ENCODE data around the gene NTNG2.

NTNG2 gene

GRCh38 chr9:132146575-132146974, 15.3 kb upstream of the NTNG2 start:
- ATAC-seq (no peak), DNase-seq (no peak)

- no peak for DNase-seq
- no peak for ATAC-seq
Measured at GRCh38 chr9:132147331-132147730, 14.5 kb upstream of the NTNG2 start.

GRCh38 chr9:132147839-132148238, 14.0 kb upstream of the NTNG2 start:
- no peak for ATAC-seq
- DNase-seq = no peak

GRCh38 chr9:132150256-132150655, 11.6 kb upstream of the NTNG2 start:
- DNase-seq = no peak
- ATAC-seq = no peak

DNA sequence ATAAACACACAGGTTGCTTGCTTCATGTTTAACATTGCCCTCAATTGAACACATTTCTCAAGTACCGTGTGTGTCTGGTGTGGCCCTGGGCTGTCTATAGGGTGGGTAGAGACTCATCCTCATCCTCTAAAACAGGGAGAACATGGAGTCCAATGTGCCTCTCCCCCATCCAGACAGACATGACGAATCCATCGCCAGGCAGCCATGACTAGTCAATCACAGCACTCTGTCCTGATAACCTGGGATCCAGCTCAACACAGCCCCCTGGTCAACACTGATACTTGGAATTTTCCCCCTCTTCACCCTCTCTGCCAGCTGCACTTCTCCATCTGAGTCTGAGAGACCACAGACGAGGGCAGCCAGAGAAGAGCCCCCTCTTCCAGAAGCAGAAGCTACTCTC, 10.7 kb upstream of the NTNG2 start:
- ATAC-seq = no peak

DNA sequence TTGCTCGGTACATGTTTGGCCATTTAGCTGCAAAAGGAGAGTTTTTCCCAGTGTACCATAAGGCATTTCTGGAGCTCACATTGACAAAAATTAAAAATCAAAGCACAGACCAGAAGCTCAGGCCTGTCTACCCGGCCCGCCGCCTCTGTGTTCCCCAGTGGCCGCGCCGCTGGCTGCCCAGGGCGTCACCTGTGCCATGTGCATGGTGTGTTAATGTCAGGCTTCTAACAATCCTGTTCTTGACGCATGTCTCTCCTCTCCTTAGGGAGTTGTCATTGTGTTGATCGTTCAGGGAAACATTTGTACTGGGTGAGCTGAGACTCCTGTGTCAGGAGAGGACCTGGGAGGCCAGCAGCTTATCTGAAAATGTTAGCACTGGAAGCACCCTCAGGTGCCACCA, 9.6 kb upstream of the NTNG2 start:
- ATAC-seq = no peak
- no peak for DNase-seq

More for the DNA sequence above, 10.7 kb upstream of the NTNG2 start:
- no peak for DNase-seq

DNA sequence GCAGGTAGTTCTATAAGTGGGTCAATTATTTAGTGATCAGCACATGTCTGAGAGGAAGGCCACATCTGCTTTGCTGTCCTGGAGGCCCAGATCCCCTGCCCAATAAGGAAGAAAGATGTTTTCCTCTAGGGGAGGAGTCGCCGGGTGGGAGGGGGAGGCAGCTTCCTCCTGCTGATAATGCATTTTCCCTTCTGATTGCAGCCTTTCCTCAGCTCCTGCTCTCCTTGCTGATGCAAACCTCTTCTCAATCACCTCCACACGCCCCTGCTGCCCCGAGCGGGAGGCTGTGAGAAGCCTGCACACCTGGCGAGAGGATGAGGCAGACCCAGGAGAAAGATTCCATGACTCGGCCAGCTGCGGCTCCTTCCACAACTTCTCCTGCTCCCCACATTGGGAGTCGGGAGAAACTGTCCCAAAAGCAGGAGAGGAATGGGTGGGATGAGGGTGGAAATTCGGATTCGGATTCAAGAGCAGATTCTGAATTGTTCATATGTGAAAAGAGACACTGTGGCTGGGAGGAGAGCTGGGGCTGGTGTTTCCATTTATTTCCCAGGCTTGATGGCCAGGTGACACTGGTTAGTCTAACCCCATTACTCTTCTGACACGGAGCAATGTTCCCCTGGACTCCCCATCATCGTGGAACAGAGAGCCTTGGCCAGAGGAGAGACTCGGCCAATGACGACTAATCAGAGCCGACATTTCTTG, 6.8 kb upstream of the NTNG2 start:
- ATAC-seq = no peak
- no peak for DNase-seq

DNA sequence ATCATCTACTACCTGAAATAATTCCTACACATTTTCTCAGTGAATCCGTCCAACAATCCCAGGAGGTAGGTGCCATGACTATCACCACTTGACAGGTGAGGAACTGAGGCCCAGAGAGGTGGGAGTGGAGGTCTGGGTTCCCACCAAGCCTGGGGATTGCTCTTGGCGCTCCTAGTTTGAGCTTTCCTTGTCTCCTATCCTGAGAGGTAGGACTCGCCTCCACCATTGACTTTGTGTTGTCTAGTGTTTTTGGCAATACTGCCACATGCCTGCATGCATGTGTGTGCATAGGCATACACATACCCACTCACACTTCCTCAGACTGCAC, 6.3 kb upstream of the NTNG2 start:
- DNase-seq = no peak
- no peak for ATAC-seq

- no peak for ATAC-seq
- DNase-seq = no peak
Measured at GRCh38 chr9:132156262-132156661, 5.6 kb upstream of the NTNG2 start.

DNA sequence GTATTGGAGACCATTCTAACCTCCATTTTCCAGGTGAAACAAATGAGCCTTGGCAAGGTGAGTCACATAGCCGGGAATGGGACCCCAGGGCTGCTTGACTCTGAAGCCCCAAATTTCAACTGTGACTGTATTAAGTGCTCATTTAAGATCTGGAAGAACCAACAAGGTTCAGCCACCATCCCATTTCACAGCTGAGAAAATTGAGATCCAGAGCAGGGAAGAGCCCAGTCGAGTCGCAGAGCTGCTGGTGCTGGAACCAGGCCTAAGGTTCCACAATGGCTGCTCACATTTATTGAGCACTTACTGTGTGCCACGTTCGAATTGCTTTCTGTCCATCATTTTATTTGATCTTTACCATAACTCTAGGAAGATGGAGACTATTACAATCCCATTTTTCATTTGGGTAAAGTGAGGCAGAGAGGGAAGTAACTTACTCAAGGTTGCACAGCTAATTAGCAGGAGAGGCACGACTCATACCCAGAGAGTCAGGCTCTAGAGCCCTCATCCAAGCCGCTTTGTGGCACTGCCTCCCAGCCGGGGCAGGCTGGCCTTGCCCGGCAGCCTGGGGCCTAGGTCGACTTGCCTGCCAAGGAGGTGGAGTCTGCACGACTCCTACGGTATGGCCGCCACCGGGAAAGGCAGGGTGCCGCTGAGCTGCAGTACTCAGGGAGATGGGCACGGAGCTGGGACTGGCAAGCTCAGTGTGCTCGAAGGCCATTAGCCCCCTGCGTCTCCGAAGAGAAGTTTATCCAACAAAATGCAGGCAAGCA, 4.3 kb upstream of the NTNG2 start:
- ATAC-seq (no peak), DNase-seq (no peak)

GRCh38 chr9:132160802-132161742, 786 bp upstream of the NTNG2 start:
- DNase-seq (peak; percentile 64), ATAC-seq (peak; percentile 67)

DNA sequence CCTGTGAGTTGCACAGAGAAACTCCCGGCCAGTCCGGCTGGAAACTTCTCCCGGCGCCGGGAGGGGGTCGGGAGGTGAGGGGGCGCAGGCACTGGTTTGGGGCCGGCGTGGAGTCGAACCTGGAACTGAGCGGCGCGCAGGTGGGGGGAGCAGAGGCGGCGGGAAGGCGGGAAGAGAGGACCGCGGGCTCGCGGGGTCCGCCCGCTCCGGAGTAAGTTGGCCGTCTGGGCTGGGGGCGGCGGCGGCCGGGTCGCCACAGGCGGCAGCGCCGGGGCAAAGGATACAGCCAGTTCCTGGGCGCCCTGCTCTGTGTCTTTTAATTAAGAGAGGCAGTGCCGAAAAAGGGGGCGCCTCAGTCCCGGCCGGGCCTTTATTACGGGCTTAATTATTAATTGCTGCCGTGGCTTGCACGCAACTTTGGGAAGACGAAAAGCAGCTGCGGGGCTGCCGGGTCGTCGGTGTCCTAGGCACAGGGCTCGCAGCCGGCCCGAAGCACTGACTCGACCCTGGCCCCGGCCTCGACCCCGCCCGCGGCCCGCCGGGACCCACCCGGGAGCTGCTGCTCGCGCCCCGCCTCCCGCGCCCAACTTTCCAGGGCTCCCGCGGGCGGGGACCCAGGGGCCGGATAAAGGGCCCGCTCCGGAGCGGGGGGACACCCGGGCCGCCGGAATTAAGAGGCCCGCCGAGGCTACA, 1.1 kb downstream of the NTNG2 start:
- ATAC-seq (no peak), DNase-seq (no peak)

DNA sequence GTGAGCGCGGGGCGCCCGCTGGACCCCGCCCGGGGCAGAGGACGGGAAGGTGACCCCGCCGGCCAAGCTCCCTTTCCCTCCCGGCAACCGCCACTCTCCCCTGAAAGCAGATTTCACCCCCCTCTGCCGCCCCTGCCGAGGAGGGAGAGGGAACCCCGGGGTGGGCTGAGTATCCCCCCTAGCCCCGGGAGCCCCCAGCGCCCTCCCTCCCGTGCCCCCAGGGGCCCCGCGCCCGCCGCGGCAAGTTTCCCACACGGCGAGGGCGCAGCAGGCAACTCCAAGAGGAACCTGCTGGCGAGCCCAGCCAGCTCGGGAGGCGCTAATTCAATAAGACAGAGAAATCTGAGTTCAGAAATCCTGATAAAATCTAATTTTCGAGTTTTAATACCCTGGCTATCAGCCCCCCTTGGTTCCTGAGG, 1.6 kb downstream of the NTNG2 start:
- DNase-seq (no peak), ATAC-seq (no peak)

DNA sequence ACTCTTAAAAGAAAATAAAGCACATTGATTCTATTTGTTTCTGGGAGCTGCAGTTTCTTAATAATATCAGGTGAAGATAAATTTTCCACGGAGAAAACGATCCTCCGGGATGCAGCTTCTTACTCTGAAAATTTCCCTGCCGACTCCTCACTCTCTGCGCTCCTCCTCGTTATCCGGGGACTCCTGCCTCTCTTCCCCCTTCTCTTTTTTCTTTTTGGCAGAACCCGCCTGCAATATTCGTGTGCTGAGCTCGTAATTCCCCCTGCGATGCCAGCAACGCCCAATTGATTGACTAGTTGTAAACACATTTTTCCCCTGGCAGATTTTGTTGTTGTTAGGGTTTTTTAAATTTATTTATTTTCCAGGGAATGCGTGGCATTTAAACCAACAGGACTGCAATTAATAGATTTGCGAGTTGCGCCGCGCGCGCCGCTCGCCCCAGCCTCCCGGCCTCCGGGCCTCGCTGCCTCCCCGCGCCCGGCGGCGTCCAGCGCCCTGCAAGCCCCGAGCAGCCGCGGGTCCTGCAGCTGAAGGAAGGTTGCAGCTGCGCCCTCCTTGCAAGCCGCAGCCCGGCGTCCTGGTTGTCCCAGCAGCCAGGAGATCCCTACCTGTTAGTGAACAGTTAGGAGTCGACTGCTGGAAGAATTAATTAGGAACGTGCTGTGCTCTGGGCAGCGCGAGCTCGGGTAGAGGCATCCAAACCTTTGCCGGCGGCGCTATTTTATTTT, 2.2 kb downstream of the NTNG2 start:
- DNase-seq (no peak), ATAC-seq (no peak)

DNA sequence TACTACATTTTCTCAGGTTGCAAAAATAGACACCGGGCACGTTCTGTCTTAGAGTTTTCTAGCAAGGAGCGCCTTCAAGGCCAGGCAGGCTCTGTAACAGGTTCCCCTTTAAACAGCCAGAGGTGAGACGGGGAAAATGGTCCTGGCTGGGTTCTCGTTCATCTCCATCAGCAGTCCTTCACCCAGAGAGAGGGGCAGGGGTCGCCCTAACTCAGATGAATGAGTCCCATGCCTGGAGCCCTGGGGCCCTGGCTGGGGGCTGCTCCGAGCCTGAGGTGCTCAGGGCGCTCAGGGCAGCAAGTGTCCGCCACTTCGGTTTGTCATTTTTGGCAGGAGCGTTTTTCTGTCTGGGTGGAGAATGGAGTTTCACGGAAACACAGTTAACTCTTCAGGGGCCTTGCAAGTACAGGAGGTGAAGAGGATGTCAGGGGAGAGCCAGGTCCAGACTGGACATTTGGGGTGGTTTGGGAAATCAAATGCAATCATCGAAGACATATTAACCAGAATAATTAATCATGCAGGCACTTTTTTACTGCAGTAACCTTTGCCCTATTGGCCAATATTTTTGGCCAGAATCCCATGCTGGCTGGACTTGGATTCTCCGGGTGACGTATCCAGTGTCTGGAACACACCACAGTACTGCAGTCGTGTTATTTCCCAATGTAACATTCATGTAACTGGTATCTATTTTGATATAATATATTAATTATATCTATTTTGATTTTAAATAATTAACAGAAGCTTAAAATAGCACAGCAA, 2.9 kb downstream of the NTNG2 start:
- no peak for DNase-seq
- no peak for ATAC-seq

GRCh38 chr9:132166599-132166998, 4.7 kb downstream of the NTNG2 start:
- ATAC-seq = no peak
- peak; percentile 26 for DNase-seq

DNA sequence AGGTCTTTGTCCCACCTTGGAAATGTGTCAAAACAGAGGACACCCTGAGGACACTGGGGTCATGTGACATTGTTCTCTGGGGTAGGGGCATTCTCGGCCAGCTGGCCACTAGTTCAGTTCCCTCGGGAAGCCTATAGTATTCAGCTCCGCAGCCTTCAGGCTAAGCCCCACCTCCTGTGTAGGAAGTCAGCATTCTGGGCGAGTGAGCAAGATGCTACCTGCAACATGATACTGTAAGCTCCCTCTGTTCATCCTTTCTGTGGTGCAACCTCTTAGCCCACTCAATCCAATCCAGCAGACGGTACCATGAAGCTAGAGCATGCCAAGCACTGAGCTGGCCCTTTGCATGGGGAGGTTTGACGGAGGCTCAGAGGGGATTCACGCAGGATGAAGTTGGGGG, 5.3 kb downstream of the NTNG2 start:
- ATAC-seq (no peak), DNase-seq (no peak)

DNA sequence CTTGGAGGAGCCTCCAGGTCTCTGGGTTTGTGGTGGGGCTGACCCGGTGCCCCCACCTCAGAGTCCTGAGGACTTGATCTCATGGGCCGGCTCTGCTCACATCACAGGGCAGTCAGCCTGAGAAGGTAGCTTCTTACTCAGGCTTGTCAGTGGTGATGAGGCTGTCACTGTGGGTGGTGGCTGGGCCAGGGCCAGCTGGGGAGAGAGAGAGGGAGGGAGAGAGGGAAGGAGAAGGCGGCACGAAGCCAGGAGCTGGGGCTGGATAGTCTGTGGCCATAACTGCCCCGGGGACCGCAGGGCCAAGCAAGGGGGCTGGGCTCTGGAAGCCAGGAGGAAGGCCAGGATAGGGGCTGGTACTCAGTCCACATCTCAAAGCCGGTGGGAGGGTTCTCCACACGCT, 6.5 kb downstream of the NTNG2 start:
- ATAC-seq = no peak
- no peak for DNase-seq

- DNase-seq = no peak
- no peak for ATAC-seq
Measured at GRCh38 chr9:132168851-132169250, 7.0 kb downstream of the NTNG2 start.

DNA sequence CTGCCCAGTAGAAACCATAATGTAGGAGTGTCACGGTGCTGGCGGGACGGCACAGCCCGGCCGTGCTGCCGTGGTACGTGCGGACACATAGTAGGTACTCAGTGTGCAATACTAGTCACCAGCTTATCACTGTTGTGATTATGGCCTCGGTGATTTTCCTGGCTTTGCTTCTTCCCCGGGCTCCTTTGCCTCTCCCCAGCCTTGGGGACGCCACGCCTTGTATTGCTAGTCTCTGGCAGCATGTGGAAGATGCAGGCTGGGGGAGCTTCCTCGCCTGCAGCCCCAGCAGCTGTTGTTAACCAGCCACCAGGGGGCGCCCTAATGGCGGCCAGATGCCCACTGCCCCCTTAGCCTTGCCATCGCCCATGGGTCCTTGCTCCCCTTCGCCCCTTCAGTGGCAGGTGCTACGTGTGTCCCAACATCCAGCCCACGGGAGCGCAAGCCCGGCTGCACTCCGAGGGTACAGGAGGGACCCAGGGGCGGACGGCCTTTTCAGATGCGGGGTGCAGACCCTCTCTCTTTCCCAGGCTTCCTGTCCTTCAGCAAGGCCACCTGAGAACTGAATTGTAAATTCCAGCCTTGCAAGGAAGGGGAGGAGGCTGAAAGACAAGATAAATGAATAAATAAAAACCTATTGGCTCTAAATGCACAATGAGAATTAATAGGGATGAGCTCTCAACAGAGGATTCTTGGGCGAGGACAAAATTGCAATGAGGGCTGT, 8.0 kb downstream of the NTNG2 start:
- ATAC-seq (peak; percentile 61), DNase-seq (peak; percentile 78)
